ENCODE data around the gene AP2B1. TPM values are rescaled to one million over a fixed set of nuclear protein-coding genes. Genes with fewer than 3 reads are reported as not detected.

Gene AP2B1
- total and polyA plus RNA-seq, 2 experiments from 2014 or later = 76.1 to 87.0 TPM

- no peaks in the 10 kb centered on the region for H4K20me1 ChIP-seq (ENCODE audit: insufficient read depth, poor library complexity, severe bottlenecking)
- H3K4me1 ChIP-seq (ENCODE audit: insufficient read depth) = no peaks in the 10 kb centered on the region
- H3K9me2 ChIP-seq (replicated peaks; ENCODE audit: insufficient read depth) = no peaks in the 10 kb centered on the region
- no peaks in the 10 kb centered on the region for H3K79me2 ChIP-seq
- peaks cover 34% of the 10 kb centered on the region for H3K27me3 ChIP-seq
- H2AFZ ChIP-seq = no peak overlapping the region
- DNase-seq (ENCODE audit: low spot score) = no peak
- H3K9me3 ChIP-seq (ENCODE audit: low read depth) = no peaks in the 10 kb centered on the region
- H3K27ac ChIP-seq = no peak overlapping the region
- TF ChIP-seq CTCF (IDR thresholded peaks at IDR 0.05; ENCODE audit: poor library complexity) = no peak
- TF ChIP-seq EZH2phosphoT487 (IDR thresholded peaks at IDR 0.05; ENCODE audit: low read depth, severe bottlenecking, unreplicated experiment) = no peak
- TF ChIP-seq EZH2 (IDR thresholded peaks at IDR 0.05; ENCODE audit: borderline replicate concordance) = no peak
- no peak overlapping the region for H3K4me3 ChIP-seq
- no peaks in the 10 kb centered on the region for H3K36me3 ChIP-seq (replicated peaks; ENCODE audit: insufficient read depth, low read depth)
- 61% methylated on average over 1 of the region's 1 CpG for WGBS (ENCODE audit: low lambda C conversion rate, missing lambda C conversion rate)
- H3K4me2 ChIP-seq = no peak overlapping the region
Measured at GRCh38 chr17:35543856-35544255, 43.3 kb upstream of the AP2B1 start.

GRCh38 chr17:35545150-35545549, 42.0 kb upstream of the AP2B1 start:
- H2AFZ ChIP-seq = no peak overlapping the region
- DNase-seq (ENCODE audit: low spot score) = no peak
- TF ChIP-seq EZH2 (IDR thresholded peaks at IDR 0.05; ENCODE audit: borderline replicate concordance) (no peak), CTCF (IDR thresholded peaks at IDR 0.05; ENCODE audit: poor library complexity) (no peak), EZH2phosphoT487 (IDR thresholded peaks at IDR 0.05; ENCODE audit: low read depth, severe bottlenecking, unreplicated experiment) (no peak)
- peaks cover 44% of the 10 kb centered on the region for H3K27me3 ChIP-seq
- H3K4me1 ChIP-seq (ENCODE audit: insufficient read depth) = no peaks in the 10 kb centered on the region
- H3K4me2 ChIP-seq = no peak overlapping the region
- H3K4me3 ChIP-seq = no peak overlapping the region
- 82% methylated on average over 1 of the region's 1 CpG for WGBS (ENCODE audit: low lambda C conversion rate, missing lambda C conversion rate)
- no peaks in the 10 kb centered on the region for H3K9me2 ChIP-seq (replicated peaks; ENCODE audit: insufficient read depth)
- no peak overlapping the region for H3K27ac ChIP-seq
- no peaks in the 10 kb centered on the region for H3K36me3 ChIP-seq (replicated peaks; ENCODE audit: insufficient read depth, low read depth)
- no peaks in the 10 kb centered on the region for H3K9me3 ChIP-seq (ENCODE audit: low read depth)
- H4K20me1 ChIP-seq (ENCODE audit: insufficient read depth, poor library complexity, severe bottlenecking) = no peaks in the 10 kb centered on the region
- no peaks in the 10 kb centered on the region for H3K79me2 ChIP-seq

- Histone ChIP-seq H3K9me2 (replicated peaks; ENCODE audit: insufficient read depth) (no peaks in the 10 kb centered on the region), H3K4me2 (no peak overlapping the region), H4K20me1 (ENCODE audit: insufficient read depth, poor library complexity, severe bottlenecking) (no peaks in the 10 kb centered on the region), H3K79me2 (no peaks in the 10 kb centered on the region), H3K27ac (no peak overlapping the region), H3K4me1 (ENCODE audit: insufficient read depth) (no peaks in the 10 kb centered on the region), H3K4me3 (no peak overlapping the region), H3K27me3 (peaks cover 44% of the 10 kb centered on the region), H3K36me3 (replicated peaks; ENCODE audit: insufficient read depth, low read depth) (no peaks in the 10 kb centered on the region), H2AFZ (no peak overlapping the region), H3K9me3 (ENCODE audit: low read depth) (no peaks in the 10 kb centered on the region)
- TF ChIP-seq EZH2phosphoT487 (IDR thresholded peaks at IDR 0.05; ENCODE audit: low read depth, severe bottlenecking, unreplicated experiment) = no peak
- TF ChIP-seq EZH2 (IDR thresholded peaks at IDR 0.05; ENCODE audit: borderline replicate concordance) = no peak
- no peak for TF ChIP-seq CTCF (IDR thresholded peaks at IDR 0.05; ENCODE audit: poor library complexity)
- no peak for DNase-seq (ENCODE audit: low spot score)
- 73% methylated on average over 1 of the region's 1 CpG for WGBS (ENCODE audit: low lambda C conversion rate, missing lambda C conversion rate)
Measured at GRCh38 chr17:35546487-35546886, 40.6 kb upstream of the AP2B1 start.
